ENCODE measurements around the gene MYL3.

MYL3 gene

DNA sequence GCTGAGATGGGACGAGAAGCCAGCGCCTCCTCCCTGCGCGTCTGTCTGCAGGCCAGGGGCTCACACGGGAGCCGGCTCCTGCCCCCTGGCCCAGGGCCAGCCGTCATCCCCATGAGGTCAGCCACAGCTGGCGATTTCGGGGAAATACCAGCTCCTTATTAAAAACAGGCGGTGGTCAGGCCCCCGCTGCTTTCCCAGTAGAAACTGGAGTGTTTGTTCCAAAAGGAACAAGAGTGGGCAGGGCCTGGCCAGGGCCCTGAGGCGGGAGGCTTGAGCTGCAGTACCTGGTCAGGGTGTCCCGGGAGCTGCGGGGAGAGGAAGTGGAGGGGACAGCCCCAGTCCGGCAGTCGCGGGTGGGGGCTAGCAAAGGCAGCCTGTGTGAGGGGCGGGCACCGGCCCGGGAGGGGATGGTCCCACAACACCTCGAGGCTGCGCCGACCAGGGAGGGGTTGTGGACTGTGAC lies 17.8 kb downstream of the MYL3 start:
- H3K27me3 ChIP-seq (ENCODE audit: control insufficient read depth, low read length) = peaks cover 17% of the 10 kb centered on the region
- no peaks in the 10 kb centered on the region; the same call in 1 of the 2 replicates for H3K9me3 ChIP-seq (ENCODE audit: control insufficient read depth, insufficient read depth, low read length)
- TF ChIP-seq, protein P1, sequence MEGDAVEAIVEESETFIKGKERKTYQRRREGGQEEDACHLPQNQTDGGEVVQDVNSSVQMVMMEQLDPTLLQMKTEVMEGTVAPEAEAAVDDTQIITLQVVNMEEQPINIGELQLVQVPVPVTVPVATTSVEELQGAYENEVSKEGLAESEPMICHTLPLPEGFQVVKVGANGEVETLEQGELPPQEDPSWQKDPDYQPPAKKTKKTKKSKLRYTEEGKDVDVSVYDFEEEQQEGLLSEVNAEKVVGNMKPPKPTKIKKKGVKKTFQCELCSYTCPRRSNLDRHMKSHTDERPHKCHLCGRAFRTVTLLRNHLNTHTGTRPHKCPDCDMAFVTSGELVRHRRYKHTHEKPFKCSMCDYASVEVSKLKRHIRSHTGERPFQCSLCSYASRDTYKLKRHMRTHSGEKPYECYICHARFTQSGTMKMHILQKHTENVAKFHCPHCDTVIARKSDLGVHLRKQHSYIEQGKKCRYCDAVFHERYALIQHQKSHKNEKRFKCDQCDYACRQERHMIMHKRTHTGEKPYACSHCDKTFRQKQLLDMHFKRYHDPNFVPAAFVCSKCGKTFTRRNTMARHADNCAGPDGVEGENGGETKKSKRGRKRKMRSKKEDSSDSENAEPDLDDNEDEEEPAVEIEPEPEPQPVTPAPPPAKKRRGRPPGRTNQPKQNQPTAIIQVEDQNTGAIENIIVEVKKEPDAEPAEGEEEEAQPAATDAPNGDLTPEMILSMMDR (IDR thresholded peaks at IDR 0.05; ENCODE audit: low read depth, low read length, poor library complexity, severe bottlenecking) = no peak
- no peak for TF ChIP-seq EZH2phosphoT487 (IDR thresholded peaks at IDR 0.05; ENCODE audit: borderline replicate concordance, low read length)
- peak overlapping the region; percentile 72 for H3K4me3 ChIP-seq (ENCODE audit: low read length)
- no peaks in the 10 kb centered on the region for H4K20me1 ChIP-seq (ENCODE audit: control insufficient read depth, insufficient read depth, low read depth, low read length)
- no peaks in the 10 kb centered on the region for H3K79me2 ChIP-seq (ENCODE audit: control insufficient read depth, low read length)
- peak overlapping the region; percentile 80 for H3K4me2 ChIP-seq (ENCODE audit: low read length)
- H3K27ac ChIP-seq (ENCODE audit: low read depth, low read length) = no peak overlapping the region
- no peaks in the 10 kb centered on the region for H3K9me2 ChIP-seq (replicated peaks; ENCODE audit: control insufficient read depth, low read length)
- H3F3A ChIP-seq (ENCODE audit: control insufficient read depth, insufficient read depth) = no peaks in the 10 kb centered on the region
- H3K36me3 ChIP-seq (ENCODE audit: control insufficient read depth, low read length) = no peaks in the 10 kb centered on the region
- peaks cover 17% of the 10 kb centered on the region for H3K4me1 ChIP-seq (ENCODE audit: control insufficient read depth, low read length)

DNA sequence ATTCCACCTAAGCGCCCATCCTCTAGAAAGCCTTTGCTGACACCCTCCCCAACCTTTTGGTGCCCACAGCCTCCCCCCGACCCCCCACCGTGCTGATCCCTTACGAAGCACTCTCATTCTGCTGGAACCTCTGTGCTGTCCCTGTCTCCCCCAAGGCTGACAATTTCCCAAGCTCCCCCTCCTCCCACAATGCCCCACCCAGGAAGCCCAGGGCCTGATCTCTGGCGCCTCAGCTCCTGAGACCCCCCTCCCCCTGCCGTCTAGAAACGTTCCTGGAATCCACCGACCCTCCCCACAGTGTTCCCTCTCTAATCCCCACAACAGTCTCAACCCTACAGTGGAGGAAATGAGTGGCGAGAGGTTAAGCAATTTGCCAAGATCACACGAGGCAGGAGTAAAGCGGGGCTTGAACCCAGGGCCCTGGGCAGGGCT lies 18.3 kb downstream of the MYL3 start:
- Histone ChIP-seq H4K20me1 (ENCODE audit: control insufficient read depth, insufficient read depth, low read depth, low read length) (no peaks in the 10 kb centered on the region), H3K9me3 (ENCODE audit: control insufficient read depth, insufficient read depth, low read length) (no peaks in the 10 kb centered on the region; the same call in 1 of the 2 replicates), H3K36me3 (ENCODE audit: control insufficient read depth, low read length) (no peaks in the 10 kb centered on the region), H3K4me2 (ENCODE audit: low read length) (peak overlapping the region; percentile 80), H3K4me1 (ENCODE audit: control insufficient read depth, low read length) (peaks cover 17% of the 10 kb centered on the region), H3K79me2 (ENCODE audit: control insufficient read depth, low read length) (no peaks in the 10 kb centered on the region), H3K4me3 (ENCODE audit: low read length) (peak overlapping the region; percentile 72), H3K27ac (ENCODE audit: low read depth, low read length) (no peak overlapping the region), H3F3A (ENCODE audit: control insufficient read depth, insufficient read depth) (no peaks in the 10 kb centered on the region), H3K9me2 (replicated peaks; ENCODE audit: control insufficient read depth, low read length) (no peaks in the 10 kb centered on the region), H3K27me3 (ENCODE audit: control insufficient read depth, low read length) (peaks cover 17% of the 10 kb centered on the region)
- TF ChIP-seq EZH2phosphoT487 (IDR thresholded peaks at IDR 0.05; ENCODE audit: borderline replicate concordance, low read length) = no peak
- TF ChIP-seq, protein P1 (IDR thresholded peaks at IDR 0.05; ENCODE audit: low read depth, low read length, poor library complexity, severe bottlenecking) = no peak

- Histone ChIP-seq H3K27ac (ENCODE audit: low read depth, low read length) (no peak overlapping the region), H3K9me2 (replicated peaks; ENCODE audit: control insufficient read depth, low read length) (no peaks in the 10 kb centered on the region), H3K9me3 (ENCODE audit: control insufficient read depth, insufficient read depth, low read length) (no peaks in the 10 kb centered on the region; the same call in 1 of the 2 replicates), H3K27me3 (ENCODE audit: control insufficient read depth, low read length) (peaks cover 17% of the 10 kb centered on the region), H3K4me2 (ENCODE audit: low read length) (no peak overlapping the region), H3K36me3 (ENCODE audit: control insufficient read depth, low read length) (no peaks in the 10 kb centered on the region), H3K79me2 (ENCODE audit: control insufficient read depth, low read length) (no peaks in the 10 kb centered on the region), H3K4me1 (ENCODE audit: control insufficient read depth, low read length) (peaks cover 17% of the 10 kb centered on the region), H3F3A (ENCODE audit: control insufficient read depth, insufficient read depth) (no peaks in the 10 kb centered on the region), H3K4me3 (ENCODE audit: low read length) (no peak overlapping the region), H4K20me1 (ENCODE audit: control insufficient read depth, insufficient read depth, low read depth, low read length) (no peaks in the 10 kb centered on the region)
- no peak for TF ChIP-seq EZH2phosphoT487 (IDR thresholded peaks at IDR 0.05; ENCODE audit: borderline replicate concordance, low read length)
- TF ChIP-seq, protein P1 (IDR thresholded peaks at IDR 0.05; ENCODE audit: low read depth, low read length, poor library complexity, severe bottlenecking) = no peak
Measured at GRCh38 chr3:46844397-46844796, 18.8 kb downstream of the MYL3 start.

All from DOHH2 (cell line).